SK-N-SH (cell line): ENCODE measurements around the gene BABAM2. TPM values are rescaled to one million over a fixed set of nuclear protein-coding genes. Genes with fewer than 3 reads are reported as not detected.

Source experiments
- CTCF ChIA-PET: fragments of 300-600, 350-600 bp; formaldehyde crosslinking; extraction: SDS; loops from one replicate; lab custom pipeline; 2021; lab: Yijun Ruan, JAX
- POLR2A ChIA-PET: fragments of 350-600 bp; sonication (Branson Sonifier 250); formaldehyde crosslinking; extraction: SDS; loops from one replicate; lab custom pipeline; 2020; ENCODE audit warnings: antibody characterized with exemption, inconsistent platforms; lab: Yijun Ruan, JAX
- DNase-seq: peaks from one replicate; pipeline ENCODE4 v3.0.0; 2012
- H2AFZ ChIP-seq: fragments of 200-600 bp; sonication (generic); 2 replicates; pipeline ENCODE4 v1.8.1; 2016; ENCODE audit warnings: antibody characterized with exemption, mild to moderate bottlenecking, low read depth
- H3F3A ChIP-seq: fragments of 200-600 bp; sonication (generic); replicated peaks from 2 replicates; pipeline ENCODE3; 2016; ENCODE audit warnings: antibody characterized with exemption, mild to moderate bottlenecking; ENCODE audit not compliant: insufficient read depth
- H3K27ac ChIP-seq, 2 experiments: fragments of 200-500 bp in 1 of 2; fragments of 200-600 bp in 1 of 2; sonication (Bioruptor generic) in 1 of 2; sonication (generic), shearing (Covaris generic) in 1 of 2; 2 replicates each; pipeline versions ENCODE4 v1.5.1 to v1.6.1; 2014 to 2016; ENCODE audit warnings: low read depth in 2 of 2, inconsistent platforms in 1 of 2, low read length in 1 of 2, mild to moderate bottlenecking in 1 of 2, mixed read lengths in 1 of 2
- H3K27me3 ChIP-seq: fragments of 200-600 bp; sonication (generic), shearing (Covaris generic); 2 replicates; pipeline ENCODE4 v1.6.1; 2016; ENCODE audit warnings: mixed run types; ENCODE audit not compliant: insufficient read depth
- H3K36me3 ChIP-seq, 2 experiments: fragments of 200-500 bp in 1 of 2; fragments of 200-600 bp in 1 of 2; sonication (Bioruptor generic) in 1 of 2; sonication (generic) in 1 of 2; replicated peaks in 1 of 2; 2 replicates each; pipeline versions ENCODE3 to v1.5.1; 2014 to 2016; ENCODE audit warnings: low read length in 1 of 2, mild to moderate bottlenecking in 1 of 2; ENCODE audit not compliant: insufficient read depth in 2 of 2, control insufficient read depth in 1 of 2
- H3K4me1 ChIP-seq, 2 experiments: fragments of 200-500 bp in 1 of 2; fragments of 200-600 bp in 1 of 2; sonication (Bioruptor generic) in 1 of 2; sonication (generic), shearing (Covaris generic) in 1 of 2; 2 replicates each; pipeline versions ENCODE4 v1.5.1 to v1.6.1; 2014 to 2016; ENCODE audit warnings: low read depth in 1 of 2, low read length in 1 of 2, mixed run types in 1 of 2; ENCODE audit not compliant: insufficient read depth in 2 of 2, control insufficient read depth in 1 of 2
- H3K4me2 ChIP-seq: fragments of 200-600 bp; sonication (generic), shearing (Covaris generic); 2 replicates; pipeline ENCODE4 v1.6.1; 2017; ENCODE audit warnings: mixed run types
- H3K4me3 ChIP-seq, 2 experiments: fragments of 200-500 bp in 1 of 2; fragments of 200-600 bp in 1 of 2; sonication (Bioruptor generic) in 1 of 2; sonication (generic), shearing (Covaris generic) in 1 of 2; 2 replicates each; pipeline versions ENCODE4 v1.5.1 to v1.8.1; 2014 to 2016; ENCODE audit warnings: low read depth in 2 of 2, inconsistent platforms in 1 of 2, low read length in 1 of 2, mild to moderate bottlenecking in 1 of 2, mixed read lengths in 1 of 2, moderate library complexity in 1 of 2
- H3K79me2 ChIP-seq: fragments of 200-600 bp; sonication (generic); 2 replicates; pipeline ENCODE4 v1.8.1; 2017; ENCODE audit warnings: mild to moderate bottlenecking; ENCODE audit not compliant: insufficient read depth
- H3K9ac ChIP-seq: fragments of 200-600 bp; sonication (generic); 2 replicates; pipeline ENCODE4 v1.6.1; 2017; ENCODE audit warnings: mixed run types
- H3K9me2 ChIP-seq: fragments of 200-600 bp; sonication (generic); 2 replicates; pipeline ENCODE4 v1.6.1; 2017; ENCODE audit warnings: mixed run types
- H3K9me3 ChIP-seq: fragments of 200-600 bp; sonication (generic); 2 replicates; pipeline ENCODE4 v1.6.1; 2017; ENCODE audit warnings: mixed run types, mild to moderate bottlenecking, moderate library complexity
- H4K20me1 ChIP-seq: fragments of 200-600 bp; sonication (generic); 2 replicates; pipeline ENCODE4 v1.6.1; 2017; ENCODE audit warnings: mild to moderate bottlenecking, mixed run types; ENCODE audit not compliant: insufficient read depth
- ELF1 ChIP-seq: IDR thresholded peaks from 2 replicates; pipeline ENCODE4 v1.4.0; 2012
- EZH2phosphoT487 ChIP-seq: fragments of 200-600 bp; sonication (generic); IDR thresholded peaks from 2 replicates; pipeline ENCODE4 v1.6.1; 2017; ENCODE audit warnings: low read depth, mixed run types, mild to moderate bottlenecking, antibody characterized with exemption, moderate library complexity, borderline replicate concordance
- FOSL2 ChIP-seq: IDR thresholded peaks from 2 replicates; pipeline ENCODE4 v1.4.0; 2012; ENCODE audit warnings: low read depth, mild to moderate bottlenecking, moderate library complexity, borderline replicate concordance
- FOXJ3 ChIP-seq: sonication (generic); formaldehyde crosslinking; IDR thresholded peaks from 2 replicates; pipeline ENCODE4 v1.5.1; 2020; ENCODE audit warnings: mild to moderate bottlenecking, missing genetic modification reagents
- FOXM1 ChIP-seq: IDR thresholded peaks from 2 replicates; pipeline ENCODE4 v1.4.0; 2012; ENCODE audit warnings: low read depth, mild to moderate bottlenecking
- GABPA ChIP-seq: IDR thresholded peaks from 2 replicates; pipeline ENCODE4 v1.4.0; 2012; ENCODE audit warnings: low read depth, mild to moderate bottlenecking
- JUND ChIP-seq: IDR thresholded peaks from 2 replicates; pipeline ENCODE4 v1.4.0; 2012
- NRF1 ChIP-seq: IDR thresholded peaks from 2 replicates; pipeline ENCODE4 v1.6.1; 2012; ENCODE audit warnings: low read depth, mild to moderate bottlenecking, low read length
- RCOR1 ChIP-seq: fragments of 150-350 bp; IDR thresholded peaks from 2 replicates; pipeline ENCODE4 v1.6.1; 2017; ENCODE audit warnings: antibody characterized with exemption, low read length
- RXRA ChIP-seq: IDR thresholded peaks from 2 replicates; pipeline ENCODE4 v1.4.0; 2012; ENCODE audit warnings: low read depth, mild to moderate bottlenecking, borderline replicate concordance
- SIN3A ChIP-seq: IDR thresholded peaks from 2 replicates; pipeline ENCODE4 v1.6.1; 2012; ENCODE audit warnings: low read depth, mild to moderate bottlenecking, low read length, moderate library complexity, borderline replicate concordance
- SMC3 ChIP-seq: IDR thresholded peaks from 2 replicates; pipeline ENCODE4 v1.6.1; 2012; ENCODE audit warnings: low read depth, low read length, improper control_type of control experiment
- TAF1 ChIP-seq: IDR thresholded peaks from 2 replicates; pipeline ENCODE4 v1.6.1; 2012; ENCODE audit warnings: low read depth, mild to moderate bottlenecking, low read length, moderate library complexity, borderline replicate concordance
- TCF12 ChIP-seq: IDR thresholded peaks from 2 replicates; pipeline ENCODE4 v1.4.0; 2012
- WGBS: methylation state at CpG from one replicate; pipeline ENCODE4 v1.1.6; 2017; ENCODE audit warnings: low lambda C conversion rate; 5-methylcytosine and 5-hydroxymethylcytosine counted together
- polyA plus RNA-seq, 3 experiments: library from polyadenylated mRNA; depleted of rRNA; stranded (reverse); fragments of >200 nt; gene quantifications; 2 replicates each; pipeline ENCODE4 v1.2.3, GENCODE V29; 2012
- TF ChIP-seq, protein P1 (sequence below): fragments of 200-600 bp; sonication (generic); IDR thresholded peaks from 2 replicates; pipeline ENCODE4 v1.6.1; 2017; ENCODE audit warnings: antibody characterized with exemption, mild to moderate bottlenecking, moderate library complexity
- TF ChIP-seq, protein P2 (sequence below): IDR thresholded peaks from 2 replicates; pipeline ENCODE4 v1.6.1; 2012; ENCODE audit warnings: mild to moderate bottlenecking, low read depth, low read length, moderate library complexity
- TF ChIP-seq, protein P3 (sequence below): IDR thresholded peaks from 2 replicates; pipeline ENCODE4 v1.4.0; 2012; ENCODE audit warnings: low read depth, borderline replicate concordance
- TF ChIP-seq, protein P4 (sequence below): IDR thresholded peaks from 2 replicates; pipeline ENCODE4; 2012
- TF ChIP-seq, protein P5 (sequence below): fragments of 150-350 bp; IDR thresholded peaks from 2 replicates; pipeline ENCODE4 v1.6.1; 2017; ENCODE audit warnings: antibody characterized with exemption, low read length, low read depth, borderline replicate concordance

BABAM2 gene
- polyA plus RNA-seq, 1 of the 3 experiments (the other 2 are of a cell fraction): 34.0 TPM

DNA sequence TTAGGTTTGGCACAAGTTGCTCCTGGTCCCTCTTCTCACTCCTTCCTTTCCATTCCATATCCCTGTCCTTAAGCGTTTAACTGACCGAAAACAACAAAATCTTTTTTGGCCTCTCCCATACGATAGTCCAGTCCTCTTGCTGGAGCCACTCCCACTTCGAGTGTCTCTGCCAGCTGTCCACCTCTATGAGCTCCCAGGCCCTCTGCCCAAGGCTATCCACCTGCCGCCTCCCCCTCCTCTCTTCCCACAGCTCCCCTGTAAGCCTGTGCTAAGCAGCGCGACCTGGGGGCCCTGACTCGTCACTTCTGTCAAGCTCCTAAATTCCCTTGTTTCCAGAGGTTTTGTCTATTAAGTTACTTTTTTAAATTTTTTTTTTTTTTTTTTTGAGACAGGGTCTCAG lies 455.1 kb downstream of the BABAM2 start:
- no peak for DNase-seq
- H3K4me2 ChIP-seq: no peak overlapping the region
- H3K9ac ChIP-seq: no peak overlapping the region
- H3K27me3 ChIP-seq: no peaks in the 10 kb centered on the region
- ChIA-PET POLR2A (interaction anchor here (0.7 to 1.9 kb wide), 2 partner anchors 10 to 141 kb away, joined by 5 to 14 read pairs; no protein-coding TSS in a partner anchor), CTCF (interaction anchor here (0.7 to 1.8 kb wide), 4 partner anchors 18 to 642 kb away, joined by 3 to 6 read pairs (median 4); no protein-coding TSS in a partner anchor)
- 89% methylated on average over 8 of the region's 8 CpGs for WGBS
- no peak overlapping the region for H3K27ac ChIP-seq
- H3K9me2 ChIP-seq: no peaks in the 10 kb centered on the region
- peaks cover 11% of the 10 kb centered on the region for H3F3A ChIP-seq
- no peaks in the 10 kb centered on the region for H3K36me3 ChIP-seq
- H3K9me3 ChIP-seq: no peaks in the 10 kb centered on the region
- TF ChIP-seq FOSL2: no peak
- TF ChIP-seq FOXM1: no peak
- no peak for TF ChIP-seq TAF1
- TF ChIP-seq RXRA: no peak
- TF ChIP-seq, protein P1, sequence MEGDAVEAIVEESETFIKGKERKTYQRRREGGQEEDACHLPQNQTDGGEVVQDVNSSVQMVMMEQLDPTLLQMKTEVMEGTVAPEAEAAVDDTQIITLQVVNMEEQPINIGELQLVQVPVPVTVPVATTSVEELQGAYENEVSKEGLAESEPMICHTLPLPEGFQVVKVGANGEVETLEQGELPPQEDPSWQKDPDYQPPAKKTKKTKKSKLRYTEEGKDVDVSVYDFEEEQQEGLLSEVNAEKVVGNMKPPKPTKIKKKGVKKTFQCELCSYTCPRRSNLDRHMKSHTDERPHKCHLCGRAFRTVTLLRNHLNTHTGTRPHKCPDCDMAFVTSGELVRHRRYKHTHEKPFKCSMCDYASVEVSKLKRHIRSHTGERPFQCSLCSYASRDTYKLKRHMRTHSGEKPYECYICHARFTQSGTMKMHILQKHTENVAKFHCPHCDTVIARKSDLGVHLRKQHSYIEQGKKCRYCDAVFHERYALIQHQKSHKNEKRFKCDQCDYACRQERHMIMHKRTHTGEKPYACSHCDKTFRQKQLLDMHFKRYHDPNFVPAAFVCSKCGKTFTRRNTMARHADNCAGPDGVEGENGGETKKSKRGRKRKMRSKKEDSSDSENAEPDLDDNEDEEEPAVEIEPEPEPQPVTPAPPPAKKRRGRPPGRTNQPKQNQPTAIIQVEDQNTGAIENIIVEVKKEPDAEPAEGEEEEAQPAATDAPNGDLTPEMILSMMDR: no peak
- no peak for TF ChIP-seq GABPA
- no peak for TF ChIP-seq EZH2phosphoT487
- TF ChIP-seq ELF1: no peak
- TF ChIP-seq JUND: no peak
- TF ChIP-seq, protein P2, sequence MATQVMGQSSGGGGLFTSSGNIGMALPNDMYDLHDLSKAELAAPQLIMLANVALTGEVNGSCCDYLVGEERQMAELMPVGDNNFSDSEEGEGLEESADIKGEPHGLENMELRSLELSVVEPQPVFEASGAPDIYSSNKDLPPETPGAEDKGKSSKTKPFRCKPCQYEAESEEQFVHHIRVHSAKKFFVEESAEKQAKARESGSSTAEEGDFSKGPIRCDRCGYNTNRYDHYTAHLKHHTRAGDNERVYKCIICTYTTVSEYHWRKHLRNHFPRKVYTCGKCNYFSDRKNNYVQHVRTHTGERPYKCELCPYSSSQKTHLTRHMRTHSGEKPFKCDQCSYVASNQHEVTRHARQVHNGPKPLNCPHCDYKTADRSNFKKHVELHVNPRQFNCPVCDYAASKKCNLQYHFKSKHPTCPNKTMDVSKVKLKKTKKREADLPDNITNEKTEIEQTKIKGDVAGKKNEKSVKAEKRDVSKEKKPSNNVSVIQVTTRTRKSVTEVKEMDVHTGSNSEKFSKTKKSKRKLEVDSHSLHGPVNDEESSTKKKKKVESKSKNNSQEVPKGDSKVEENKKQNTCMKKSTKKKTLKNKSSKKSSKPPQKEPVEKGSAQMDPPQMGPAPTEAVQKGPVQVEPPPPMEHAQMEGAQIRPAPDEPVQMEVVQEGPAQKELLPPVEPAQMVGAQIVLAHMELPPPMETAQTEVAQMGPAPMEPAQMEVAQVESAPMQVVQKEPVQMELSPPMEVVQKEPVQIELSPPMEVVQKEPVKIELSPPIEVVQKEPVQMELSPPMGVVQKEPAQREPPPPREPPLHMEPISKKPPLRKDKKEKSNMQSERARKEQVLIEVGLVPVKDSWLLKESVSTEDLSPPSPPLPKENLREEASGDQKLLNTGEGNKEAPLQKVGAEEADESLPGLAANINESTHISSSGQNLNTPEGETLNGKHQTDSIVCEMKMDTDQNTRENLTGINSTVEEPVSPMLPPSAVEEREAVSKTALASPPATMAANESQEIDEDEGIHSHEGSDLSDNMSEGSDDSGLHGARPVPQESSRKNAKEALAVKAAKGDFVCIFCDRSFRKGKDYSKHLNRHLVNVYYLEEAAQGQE: no peak
- TF ChIP-seq SMC3: no peak
- TF ChIP-seq, protein P3, sequence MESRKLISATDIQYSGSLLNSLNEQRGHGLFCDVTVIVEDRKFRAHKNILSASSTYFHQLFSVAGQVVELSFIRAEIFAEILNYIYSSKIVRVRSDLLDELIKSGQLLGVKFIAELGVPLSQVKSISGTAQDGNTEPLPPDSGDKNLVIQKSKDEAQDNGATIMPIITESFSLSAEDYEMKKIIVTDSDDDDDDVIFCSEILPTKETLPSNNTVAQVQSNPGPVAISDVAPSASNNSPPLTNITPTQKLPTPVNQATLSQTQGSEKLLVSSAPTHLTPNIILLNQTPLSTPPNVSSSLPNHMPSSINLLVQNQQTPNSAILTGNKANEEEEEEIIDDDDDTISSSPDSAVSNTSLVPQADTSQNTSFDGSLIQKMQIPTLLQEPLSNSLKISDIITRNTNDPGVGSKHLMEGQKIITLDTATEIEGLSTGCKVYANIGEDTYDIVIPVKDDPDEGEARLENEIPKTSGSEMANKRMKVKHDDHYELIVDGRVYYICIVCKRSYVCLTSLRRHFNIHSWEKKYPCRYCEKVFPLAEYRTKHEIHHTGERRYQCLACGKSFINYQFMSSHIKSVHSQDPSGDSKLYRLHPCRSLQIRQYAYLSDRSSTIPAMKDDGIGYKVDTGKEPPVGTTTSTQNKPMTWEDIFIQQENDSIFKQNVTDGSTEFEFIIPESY: no peak
- TF ChIP-seq RCOR1: no peak
- TF ChIP-seq, protein P4, sequence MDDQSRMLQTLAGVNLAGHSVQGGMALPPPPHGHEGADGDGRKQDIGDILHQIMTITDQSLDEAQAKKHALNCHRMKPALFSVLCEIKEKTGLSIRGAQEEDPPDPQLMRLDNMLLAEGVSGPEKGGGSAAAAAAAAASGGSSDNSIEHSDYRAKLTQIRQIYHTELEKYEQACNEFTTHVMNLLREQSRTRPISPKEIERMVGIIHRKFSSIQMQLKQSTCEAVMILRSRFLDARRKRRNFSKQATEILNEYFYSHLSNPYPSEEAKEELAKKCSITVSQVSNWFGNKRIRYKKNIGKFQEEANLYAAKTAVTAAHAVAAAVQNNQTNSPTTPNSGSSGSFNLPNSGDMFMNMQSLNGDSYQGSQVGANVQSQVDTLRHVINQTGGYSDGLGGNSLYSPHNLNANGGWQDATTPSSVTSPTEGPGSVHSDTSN: no peak
- TF ChIP-seq SIN3A: no peak
- TF ChIP-seq, protein P5, sequence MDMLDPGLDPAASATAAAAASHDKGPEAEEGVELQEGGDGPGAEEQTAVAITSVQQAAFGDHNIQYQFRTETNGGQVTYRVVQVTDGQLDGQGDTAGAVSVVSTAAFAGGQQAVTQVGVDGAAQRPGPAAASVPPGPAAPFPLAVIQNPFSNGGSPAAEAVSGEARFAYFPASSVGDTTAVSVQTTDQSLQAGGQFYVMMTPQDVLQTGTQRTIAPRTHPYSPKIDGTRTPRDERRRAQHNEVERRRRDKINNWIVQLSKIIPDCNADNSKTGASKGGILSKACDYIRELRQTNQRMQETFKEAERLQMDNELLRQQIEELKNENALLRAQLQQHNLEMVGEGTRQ: no peak
- no peak for TF ChIP-seq FOXJ3 (CRISPR knock-in tag)
- TF ChIP-seq TCF12: no peak
- no peak for TF ChIP-seq NRF1
- no peak overlapping the region for H3K4me3 ChIP-seq
- no peak overlapping the region for H2AFZ ChIP-seq
- H3K4me1 ChIP-seq: peaks cover 13 to 48% of the 10 kb centered on the region in 2 experiments; a peak in 2 of 4 replicates
- no peaks in the 10 kb centered on the region for H4K20me1 ChIP-seq
- H3K79me2 ChIP-seq: no peaks in the 10 kb centered on the region
